Breast epithelium (tissue), 3 donors: ENCODE results near the gene FTH1.

Source experiments
- POLR2A ChIP-seq: fragments of 450-650 bp; IDR thresholded peaks from one replicate; pipeline ENCODE4 v1.6.1; 2016; ENCODE audit warnings: antibody characterized with exemption, mild to moderate bottlenecking, moderate library complexity
- TF ChIP-seq, protein P1 (sequence below), 3 donors: fragments of 450-650 bp; IDR thresholded peaks; one replicate each; pipeline ENCODE4 v1.5.1; 2016 to 2017; ENCODE audit warnings: antibody characterized with exemption in 3 of 3, mild to moderate bottlenecking in 3 of 3, moderate library complexity in 3 of 3

- no peak for TF ChIP-seq POLR2A
- TF ChIP-seq, protein P1, sequence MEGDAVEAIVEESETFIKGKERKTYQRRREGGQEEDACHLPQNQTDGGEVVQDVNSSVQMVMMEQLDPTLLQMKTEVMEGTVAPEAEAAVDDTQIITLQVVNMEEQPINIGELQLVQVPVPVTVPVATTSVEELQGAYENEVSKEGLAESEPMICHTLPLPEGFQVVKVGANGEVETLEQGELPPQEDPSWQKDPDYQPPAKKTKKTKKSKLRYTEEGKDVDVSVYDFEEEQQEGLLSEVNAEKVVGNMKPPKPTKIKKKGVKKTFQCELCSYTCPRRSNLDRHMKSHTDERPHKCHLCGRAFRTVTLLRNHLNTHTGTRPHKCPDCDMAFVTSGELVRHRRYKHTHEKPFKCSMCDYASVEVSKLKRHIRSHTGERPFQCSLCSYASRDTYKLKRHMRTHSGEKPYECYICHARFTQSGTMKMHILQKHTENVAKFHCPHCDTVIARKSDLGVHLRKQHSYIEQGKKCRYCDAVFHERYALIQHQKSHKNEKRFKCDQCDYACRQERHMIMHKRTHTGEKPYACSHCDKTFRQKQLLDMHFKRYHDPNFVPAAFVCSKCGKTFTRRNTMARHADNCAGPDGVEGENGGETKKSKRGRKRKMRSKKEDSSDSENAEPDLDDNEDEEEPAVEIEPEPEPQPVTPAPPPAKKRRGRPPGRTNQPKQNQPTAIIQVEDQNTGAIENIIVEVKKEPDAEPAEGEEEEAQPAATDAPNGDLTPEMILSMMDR (IDR thresholded peaks at IDR 0.05): no peak
Observed at GRCh38 chr11:61994981-61995380, 27.5 kb upstream of the FTH1 start.
